ENCODE results near the gene ARHGAP6. TPM values are rescaled to one million over a fixed set of nuclear protein-coding genes. Genes with fewer than 3 reads are reported as not detected.

The ARHGAP6 gene
- polyA plus RNA-seq, 1 experiment = 1.3 TPM

GRCh38 chrX:11395859-11396258 is 269.9 kb downstream of the ARHGAP6 start:
- ChIA-PET POLR2A (no interaction called here), CTCF (no interaction called here)
- H3K4me3 ChIP-seq (ENCODE audit: low read depth, low read length) = no peak overlapping the region
- TF ChIP-seq CTCF (IDR thresholded peaks at IDR 0.05; ENCODE audit: insufficient read depth, low read depth, low read length) = no peak
- H3K36me3 ChIP-seq (ENCODE audit: control insufficient read depth, insufficient read depth, low read length) = no peaks in the 10 kb centered on the region
- no peak for DNase-seq (ENCODE audit: low read depth)
- H3K27me3 ChIP-seq (ENCODE audit: control insufficient read depth, insufficient read depth, low read length) = no peaks in the 10 kb centered on the region

GRCh38 chrX:11393949-11394654 is 271.6 kb downstream of the ARHGAP6 start:
- ChIA-PET POLR2A (no interaction called here), CTCF (interaction anchor here (0.7 kb wide), 1 partner anchor 13 kb away, joined by 3 read pairs; no protein-coding TSS in a partner anchor)
- no peak overlapping the region for H3K4me3 ChIP-seq (ENCODE audit: low read depth, low read length)
- H3K27me3 ChIP-seq (ENCODE audit: control insufficient read depth, insufficient read depth, low read length) = no peaks in the 10 kb centered on the region
- DNase-seq (ENCODE audit: low read depth) = no peak
- no peaks in the 10 kb centered on the region for H3K36me3 ChIP-seq (ENCODE audit: control insufficient read depth, insufficient read depth, low read length)
- no peak for TF ChIP-seq CTCF (IDR thresholded peaks at IDR 0.05; ENCODE audit: insufficient read depth, low read depth, low read length)

- POLR2A ChIA-PET = no interaction called here
Measured at GRCh38 chrX:11386812-11387211, 278.9 kb downstream of the ARHGAP6 start.

GRCh38 chrX:11386001-11386523 is 279.7 kb downstream of the ARHGAP6 start:
- H3K36me3 ChIP-seq (ENCODE audit: control insufficient read depth, insufficient read depth, low read length) = no peaks in the 10 kb centered on the region
- H3K27me3 ChIP-seq (ENCODE audit: control insufficient read depth, insufficient read depth, low read length) = no peaks in the 10 kb centered on the region
- TF ChIP-seq CTCF (IDR thresholded peaks at IDR 0.05; ENCODE audit: insufficient read depth, low read depth, low read length) = no peak
- DNase-seq (ENCODE audit: low read depth) = peak; percentile 49
- ChIA-PET POLR2A (interaction anchor here (0.5 kb wide), 1 partner anchor 60 kb away, joined by 5 read pairs; no protein-coding TSS in a partner anchor), CTCF (interaction anchor here (0.5 to 1.1 kb wide), 2 partner anchors 246 to 338 kb away, joined by 3 read pairs; no protein-coding TSS in a partner anchor)
- H3K4me3 ChIP-seq (ENCODE audit: low read depth, low read length) = no peak overlapping the region

More at GRCh38 chrX:11386812-11387211, 278.9 kb downstream of the ARHGAP6 start:
- Histone ChIP-seq H3K36me3 (ENCODE audit: control insufficient read depth, insufficient read depth, low read length) (no peaks in the 10 kb centered on the region), H3K4me3 (ENCODE audit: low read depth, low read length) (no peak overlapping the region), H3K27me3 (ENCODE audit: control insufficient read depth, insufficient read depth, low read length) (no peaks in the 10 kb centered on the region)
- CTCF ChIA-PET = no interaction called here
- TF ChIP-seq CTCF (IDR thresholded peaks at IDR 0.05; ENCODE audit: insufficient read depth, low read depth, low read length) = no peak
- DNase-seq (ENCODE audit: low read depth) = no peak

- no peaks in the 10 kb centered on the region for H3K27me3 ChIP-seq (ENCODE audit: control insufficient read depth, insufficient read depth, low read length)
- ChIA-PET POLR2A (no interaction called here), CTCF (interaction anchor here (1.4 to 2.5 kb wide), 3 partner anchors 16 to 149 kb away, joined by 3 to 16 read pairs (median 3); no protein-coding TSS in a partner anchor)
- TF ChIP-seq CTCF (IDR thresholded peaks at IDR 0.05; ENCODE audit: insufficient read depth, low read depth, low read length) = no peak
- no peak for DNase-seq (ENCODE audit: low read depth)
- no peak overlapping the region for H3K4me3 ChIP-seq (ENCODE audit: low read depth, low read length)
- H3K36me3 ChIP-seq (ENCODE audit: control insufficient read depth, insufficient read depth, low read length) = no peaks in the 10 kb centered on the region
Measured at GRCh38 chrX:11382930-11383329, 282.8 kb downstream of the ARHGAP6 start.

Measured in BJ (cell line).